Hepatic stellate cell (primary cell): ENCODE results near the gene TTC4.

Experiments used
- DNase-seq: peaks from one replicate; pipeline ENCODE4 v3.0.0; 2011; ENCODE audit warnings: low spot score

TTC4 gene

DNA sequence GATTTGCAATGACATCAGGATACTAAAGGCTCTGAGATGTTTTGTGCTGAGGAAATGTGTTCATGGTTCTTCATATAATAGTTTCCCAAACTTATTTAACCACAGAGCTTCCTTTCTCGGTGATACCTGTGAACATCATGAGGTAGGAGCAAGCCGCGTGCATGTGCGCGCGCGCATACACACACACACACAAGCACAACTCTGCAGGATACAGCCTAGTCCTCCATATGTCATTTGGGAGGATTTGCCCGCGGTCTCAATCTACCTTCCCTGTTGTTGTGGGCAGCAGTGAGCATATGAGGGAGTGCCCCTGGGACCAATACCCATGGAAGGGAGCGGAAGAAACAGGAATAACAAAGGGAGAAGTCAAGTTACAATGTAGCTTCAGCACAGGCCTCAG, 12.2 kb upstream of the TTC4 start:
- no peak for DNase-seq

DNA sequence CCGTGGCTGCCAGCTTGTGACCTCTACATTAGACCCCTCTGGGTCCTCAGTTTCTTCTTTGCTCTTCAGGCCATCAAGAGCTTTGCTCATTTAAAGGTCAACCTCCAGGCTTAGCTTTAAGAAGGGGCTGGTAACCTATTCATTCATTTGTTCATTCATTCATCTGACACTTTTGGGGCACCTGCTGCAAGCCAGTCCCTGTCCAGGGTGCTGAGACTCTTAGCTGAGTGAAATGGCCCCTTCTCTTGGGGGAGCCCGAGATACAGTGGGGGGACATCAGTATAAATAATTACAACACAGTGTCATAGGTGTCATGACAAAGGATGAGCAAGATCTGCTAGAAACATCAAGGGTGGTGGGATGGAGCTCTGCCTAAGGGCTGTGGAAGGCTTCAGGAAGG, 10.5 kb upstream of the TTC4 start:
- DNase-seq = no peak

DNA sequence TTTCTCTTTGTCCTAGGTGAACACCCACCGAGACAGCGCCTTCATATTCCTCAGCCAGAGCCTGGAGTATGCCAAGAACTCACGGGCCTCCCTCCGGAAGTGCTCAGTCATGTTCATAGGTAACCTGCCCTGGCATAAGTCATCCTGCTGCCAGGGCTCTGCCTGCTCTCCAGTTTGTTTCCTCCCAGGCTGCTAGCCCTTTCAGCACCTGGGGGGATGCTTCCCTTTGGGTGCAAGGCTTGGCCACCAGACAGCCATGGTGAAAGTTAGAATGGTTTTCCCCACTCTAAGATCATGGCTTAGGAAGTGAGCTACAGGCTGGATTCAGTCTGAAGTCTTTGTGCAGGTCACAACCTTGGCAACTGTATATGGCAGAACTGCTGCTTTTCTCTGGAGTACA, 9.2 kb upstream of the TTC4 start:
- no peak for DNase-seq

DNA sequence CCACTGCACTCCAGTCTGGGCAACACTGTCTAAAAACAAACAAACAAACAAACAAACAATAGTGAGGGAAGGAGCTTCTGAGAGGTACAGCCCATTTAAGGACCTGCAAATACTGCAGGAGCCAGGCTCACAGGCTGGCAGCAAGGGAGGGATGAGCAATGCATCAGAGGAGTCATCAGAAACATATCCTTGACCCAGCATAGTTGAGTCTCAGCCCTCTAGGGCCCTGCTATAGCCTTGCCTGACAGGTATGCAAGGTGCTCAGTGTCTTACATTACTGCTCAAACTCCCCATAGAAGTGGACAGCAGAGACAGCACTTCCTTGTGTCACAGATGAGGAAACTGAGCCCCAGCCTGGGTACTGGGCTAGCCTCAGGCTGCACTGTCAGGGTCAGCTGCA, 7.3 kb upstream of the TTC4 start:
- DNase-seq = no peak

DNA sequence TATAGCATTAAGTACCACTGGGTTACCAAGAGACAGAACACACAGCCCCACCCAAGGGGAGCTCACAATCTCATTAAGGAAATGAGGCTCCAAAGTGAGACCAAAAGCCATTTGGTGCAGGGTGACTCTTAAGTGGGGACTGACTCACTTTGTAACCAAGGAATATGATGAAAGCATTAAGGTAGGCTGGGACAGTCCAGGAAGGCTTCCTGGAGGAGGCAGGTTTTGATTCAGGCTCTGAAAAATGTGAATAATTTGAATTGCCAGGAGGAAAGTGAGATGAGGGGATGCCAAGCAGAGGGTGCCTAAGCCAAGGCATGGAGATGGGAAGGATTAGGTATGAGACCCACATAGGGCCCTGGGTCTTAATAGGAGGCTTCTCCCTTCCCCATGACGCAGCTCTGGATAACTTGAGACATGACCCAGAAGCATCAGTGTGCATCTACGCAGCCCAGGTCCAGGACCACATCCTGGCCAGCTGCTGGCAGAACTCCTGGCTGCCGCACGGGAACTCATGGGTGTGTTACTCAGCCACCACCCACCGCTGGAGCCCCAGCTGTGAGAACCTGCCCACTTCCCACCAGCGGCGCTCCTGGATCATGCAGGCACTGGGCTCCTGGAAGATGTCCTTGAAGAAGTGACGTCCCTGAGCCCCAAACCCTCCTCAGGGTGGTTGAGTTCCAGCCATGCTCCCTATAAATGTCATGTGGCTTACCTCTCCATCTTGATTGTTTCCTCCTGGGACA, 5.9 kb upstream of the TTC4 start:
- no peak for DNase-seq

DNA sequence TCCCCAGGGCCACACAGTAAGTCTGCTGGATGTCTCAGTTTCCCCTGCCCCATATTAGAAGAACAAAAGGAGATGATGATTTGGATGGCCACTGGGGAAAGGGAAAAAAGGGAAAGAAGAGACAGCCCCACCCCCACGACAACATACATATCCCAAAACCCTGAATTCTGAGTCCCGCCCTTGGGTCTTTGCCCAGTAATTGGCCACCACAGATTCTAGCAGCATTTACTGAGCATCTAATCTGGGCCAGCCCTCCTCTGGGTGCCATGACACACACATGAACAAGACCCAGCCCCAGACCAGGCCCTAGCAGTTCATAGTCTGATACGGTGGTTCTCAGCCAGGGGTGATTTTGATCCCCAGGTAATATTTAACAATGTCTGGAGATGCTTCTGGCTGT, 5.2 kb upstream of the TTC4 start:
- no peak for DNase-seq

DNA sequence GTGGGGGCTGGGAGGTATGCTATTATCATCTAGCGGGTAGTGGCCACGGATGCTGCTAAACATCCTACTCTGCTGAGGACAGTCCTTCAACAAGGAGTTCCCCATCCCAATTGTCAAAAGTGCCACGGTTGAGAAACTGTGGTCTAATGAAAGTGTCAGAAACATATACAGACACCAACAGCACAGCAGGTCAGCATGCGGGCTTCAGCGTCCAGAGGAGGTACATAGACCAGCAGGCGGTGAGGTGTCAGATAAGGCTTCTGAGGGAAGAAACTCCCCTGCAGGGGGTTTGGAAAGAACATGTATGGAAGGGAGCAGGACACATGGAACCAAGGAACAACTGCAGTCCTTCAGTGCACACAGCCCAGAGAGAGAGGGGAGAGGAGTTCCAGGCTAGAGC, 4.8 kb upstream of the TTC4 start:
- no peak for DNase-seq

DNA sequence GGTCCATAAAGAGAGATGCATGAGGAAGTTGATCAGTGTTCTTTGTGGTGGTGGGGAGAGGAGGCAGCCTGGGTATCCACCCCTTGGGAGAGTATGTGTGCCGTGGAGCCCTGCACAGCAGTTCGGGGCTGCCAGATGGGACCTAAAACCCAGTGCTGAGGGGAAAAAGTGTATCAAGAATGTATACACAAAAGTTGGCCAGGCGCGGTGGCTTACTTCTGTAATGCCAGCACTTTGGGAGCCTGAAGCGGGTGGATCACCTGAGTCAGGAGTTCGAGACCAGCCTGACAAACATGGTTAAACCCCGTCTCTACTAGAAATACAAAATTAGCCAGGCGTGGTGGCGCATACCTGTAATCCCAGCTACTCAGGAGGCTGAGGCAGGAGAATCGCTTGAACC, 4.1 kb upstream of the TTC4 start:
- no peak for DNase-seq

DNA sequence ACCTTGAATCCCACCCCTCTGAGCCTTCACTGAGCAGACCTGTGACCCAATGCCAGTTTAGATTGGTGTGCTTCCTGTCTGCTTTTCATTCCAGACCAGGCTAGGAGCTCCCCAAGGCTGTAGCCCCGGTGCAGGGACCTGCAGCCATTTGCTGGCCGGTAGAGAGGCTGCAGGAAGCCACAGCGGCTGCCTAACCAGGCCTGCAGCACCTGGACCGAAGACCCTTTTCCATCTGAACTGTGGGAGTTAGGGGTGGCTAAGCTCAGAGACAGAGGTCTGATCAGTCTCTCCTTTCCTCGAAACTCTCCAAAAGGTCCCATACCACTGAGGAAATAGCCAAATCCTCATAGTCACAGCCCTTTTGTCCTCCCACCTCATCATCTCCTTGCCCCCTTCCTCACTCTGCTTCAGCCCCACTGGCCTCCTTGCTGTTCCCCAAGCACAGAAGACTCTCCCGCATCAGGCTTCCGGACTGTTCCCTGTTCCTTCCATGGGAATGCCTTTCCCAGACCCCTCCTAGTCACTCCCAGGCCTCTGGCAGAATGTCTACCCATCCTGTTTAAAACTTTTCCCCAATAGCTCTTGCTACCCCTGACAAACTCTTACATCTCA, 674 bp upstream of the TTC4 start:
- no peak for DNase-seq

DNA sequence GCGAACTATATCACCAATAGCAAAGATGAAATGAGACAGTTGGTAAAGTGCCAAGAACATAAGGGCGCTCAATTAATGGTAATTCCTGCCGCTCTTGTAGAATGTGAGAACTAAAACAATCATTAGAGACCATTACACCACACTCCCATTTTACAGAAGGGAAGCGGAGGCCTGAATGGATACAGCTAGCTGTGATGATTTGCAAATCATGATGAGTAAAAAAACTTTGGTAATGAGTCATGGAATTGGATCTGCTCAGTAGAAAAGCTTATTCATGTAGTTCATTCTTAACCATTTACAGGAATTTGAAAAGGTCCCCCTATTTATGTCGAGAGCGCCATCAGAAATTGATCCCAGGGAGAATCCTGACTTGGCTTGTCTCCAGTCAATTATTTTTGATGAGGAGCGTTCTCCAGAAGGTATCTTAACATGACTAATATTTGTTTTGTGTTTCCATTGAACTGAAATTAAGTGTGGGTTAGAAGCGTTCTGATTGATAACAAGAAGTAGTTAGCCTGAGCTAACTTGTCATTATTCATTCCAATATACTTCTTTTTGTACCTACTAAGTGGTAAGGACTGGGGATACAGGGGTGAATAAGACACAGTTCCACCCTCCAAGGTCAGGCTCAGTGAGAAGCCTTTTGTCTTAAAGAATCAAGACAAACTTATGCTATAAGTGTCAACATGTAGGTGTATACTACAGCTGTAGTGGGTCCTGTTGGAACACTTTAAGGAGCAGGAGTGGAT, 812 bp downstream of the TTC4 start:
- no peak for DNase-seq

DNA sequence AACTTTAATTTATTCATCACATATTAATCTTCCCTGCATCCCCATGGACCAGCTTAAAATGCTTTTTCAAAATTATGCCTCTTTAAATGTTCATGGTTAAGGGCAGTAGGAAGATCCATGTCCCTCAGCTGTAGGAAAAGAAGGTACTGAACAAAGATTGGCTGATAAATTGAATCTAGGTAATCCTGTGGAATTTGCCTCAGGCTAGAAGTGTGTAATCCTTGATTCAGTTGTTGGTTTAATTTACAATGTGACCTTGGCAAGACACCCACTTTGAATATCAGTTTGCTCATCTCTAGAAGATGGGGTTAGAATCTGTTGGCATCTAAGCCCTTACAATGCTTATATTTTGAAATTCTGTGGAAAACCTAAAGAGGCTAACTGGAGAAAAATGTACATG, 6.1 kb downstream of the TTC4 start:
- DNase-seq = no peak

DNA sequence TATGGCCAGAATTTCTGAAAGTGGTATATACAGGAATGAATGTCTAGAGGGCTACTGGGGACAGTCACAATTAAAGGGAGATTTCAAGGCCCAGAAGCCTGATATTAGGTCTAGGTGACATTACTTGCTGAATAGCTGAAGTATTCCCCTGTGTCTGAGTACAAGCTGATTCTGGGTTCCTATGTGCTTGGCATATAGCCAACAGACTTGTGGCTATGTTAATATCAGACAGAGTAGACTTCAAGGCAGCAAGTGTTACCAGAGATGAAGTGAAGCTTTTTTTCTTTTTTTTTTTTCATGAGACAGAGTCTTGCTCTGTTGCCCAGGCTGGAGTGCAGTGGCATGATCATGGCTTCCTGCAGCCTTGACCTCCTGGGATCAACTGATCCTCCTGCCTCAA, 8.3 kb downstream of the TTC4 start:
- no peak for DNase-seq

DNA sequence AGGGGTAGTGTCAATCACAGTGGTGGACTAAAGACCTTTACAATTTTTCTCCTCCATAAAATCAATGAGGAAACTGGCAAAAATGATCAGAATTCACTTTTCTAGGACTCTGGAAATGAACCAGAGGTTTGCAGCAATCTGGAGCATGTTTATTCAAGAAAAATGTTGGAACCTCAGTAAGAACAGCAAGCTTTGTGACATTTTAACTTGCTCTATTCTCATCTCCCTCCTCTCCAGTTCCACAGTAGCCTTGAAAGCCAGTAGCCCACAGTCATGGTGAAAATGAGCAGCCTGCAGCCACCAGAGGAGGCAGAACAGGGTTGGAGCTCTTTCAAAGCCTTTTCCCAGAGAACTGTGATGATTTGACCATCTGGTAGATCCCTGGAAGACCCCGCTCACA, 9.1 kb downstream of the TTC4 start:
- no peak for DNase-seq

DNA sequence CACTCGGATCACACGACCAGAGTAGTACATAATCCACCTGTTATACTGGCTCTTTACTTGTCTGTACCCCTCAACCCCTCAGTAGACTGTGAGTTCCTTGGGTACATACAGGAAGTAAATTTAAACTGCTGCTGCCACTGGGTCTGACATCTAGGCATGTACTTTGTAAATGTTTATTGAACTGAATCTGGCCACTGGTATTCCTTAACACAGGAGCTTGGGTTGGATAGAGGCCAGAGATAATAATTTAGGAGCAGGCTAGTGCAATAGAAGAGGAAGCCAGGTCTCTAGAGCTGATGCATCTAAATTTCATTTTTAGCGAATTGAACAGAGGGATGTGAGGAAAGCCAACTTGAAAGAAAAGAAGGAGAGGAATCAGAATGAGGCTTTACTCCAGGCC, 12.4 kb downstream of the TTC4 start:
- no peak for DNase-seq

DNA sequence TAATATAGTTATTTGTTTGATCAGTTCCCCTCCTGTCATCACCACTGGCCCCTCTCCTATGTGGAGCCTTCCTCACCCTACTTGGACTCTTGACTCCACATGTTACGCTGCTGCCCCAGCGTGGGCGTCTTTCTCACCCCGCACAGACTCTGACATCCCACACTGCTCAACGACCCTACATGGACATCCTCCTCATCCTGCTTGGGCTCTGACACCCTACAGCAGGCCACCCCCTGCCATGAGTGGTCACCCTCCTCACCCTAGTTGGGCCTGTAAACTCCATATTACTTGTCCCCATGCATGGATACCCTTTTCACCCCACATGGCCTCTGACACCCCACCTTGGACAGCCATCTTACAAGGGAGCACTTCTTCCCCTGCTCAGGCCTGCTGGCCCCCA, 21.0 kb downstream of the TTC4 start:
- no peak for DNase-seq

DNA sequence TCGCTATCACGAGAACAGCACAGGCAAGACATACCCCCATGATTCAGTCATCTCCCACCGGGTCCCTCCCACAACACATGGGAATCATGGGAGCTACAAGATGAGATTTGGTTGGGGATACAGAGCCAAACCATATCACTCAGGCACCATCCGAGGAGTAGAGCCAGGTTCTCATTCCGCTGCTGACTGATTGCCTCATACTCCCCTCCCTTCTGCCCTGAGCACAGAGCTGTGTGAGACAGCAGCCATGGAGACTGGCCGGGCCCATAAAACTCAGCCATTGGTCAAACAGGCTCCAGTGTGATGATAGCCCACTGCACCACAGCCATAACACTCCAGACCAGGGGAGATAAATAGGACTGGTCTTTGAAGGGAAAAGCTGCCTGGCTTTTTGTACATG, 22.6 kb downstream of the TTC4 start:
- no peak for DNase-seq

DNA sequence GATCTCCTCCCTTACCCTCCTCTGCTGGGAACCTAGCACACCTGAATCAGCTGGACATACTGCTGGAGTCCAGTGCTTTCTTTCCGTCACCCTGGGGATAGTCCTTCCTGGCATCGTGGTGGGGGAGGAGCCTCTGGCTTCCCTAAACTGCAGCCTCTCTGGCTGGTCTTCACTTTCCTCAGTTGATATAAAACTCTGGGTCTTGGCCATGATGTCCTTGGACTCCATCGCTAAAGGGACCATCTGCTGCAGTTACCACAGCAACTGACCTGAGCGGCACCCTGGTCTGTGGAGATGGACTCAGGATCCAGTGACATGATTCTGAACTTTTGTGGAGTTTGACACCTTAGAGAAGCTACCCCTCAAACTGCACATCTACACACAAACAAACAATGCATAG, 25.9 kb downstream of the TTC4 start:
- DNase-seq = no peak

DNA sequence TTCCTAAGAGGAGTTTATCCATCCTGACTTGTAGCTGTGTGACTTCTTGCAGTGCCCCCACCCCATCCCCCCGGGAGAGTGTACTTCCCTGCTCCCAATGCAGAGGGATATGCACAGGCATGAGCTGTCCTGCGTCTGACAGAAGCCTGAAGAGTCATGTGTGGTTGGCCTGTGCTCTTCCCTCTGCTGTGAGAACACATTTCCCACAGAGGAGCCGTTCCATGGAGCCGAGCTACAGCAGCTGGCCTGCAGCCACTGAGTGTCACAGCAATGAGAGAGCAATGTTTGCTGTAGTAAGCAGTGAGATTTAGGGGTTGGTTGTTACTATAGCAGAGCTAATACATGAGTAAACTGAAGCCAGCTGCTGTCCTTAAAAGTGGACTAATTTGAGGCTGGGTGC, 26.6 kb downstream of the TTC4 start:
- DNase-seq = no peak

DNA sequence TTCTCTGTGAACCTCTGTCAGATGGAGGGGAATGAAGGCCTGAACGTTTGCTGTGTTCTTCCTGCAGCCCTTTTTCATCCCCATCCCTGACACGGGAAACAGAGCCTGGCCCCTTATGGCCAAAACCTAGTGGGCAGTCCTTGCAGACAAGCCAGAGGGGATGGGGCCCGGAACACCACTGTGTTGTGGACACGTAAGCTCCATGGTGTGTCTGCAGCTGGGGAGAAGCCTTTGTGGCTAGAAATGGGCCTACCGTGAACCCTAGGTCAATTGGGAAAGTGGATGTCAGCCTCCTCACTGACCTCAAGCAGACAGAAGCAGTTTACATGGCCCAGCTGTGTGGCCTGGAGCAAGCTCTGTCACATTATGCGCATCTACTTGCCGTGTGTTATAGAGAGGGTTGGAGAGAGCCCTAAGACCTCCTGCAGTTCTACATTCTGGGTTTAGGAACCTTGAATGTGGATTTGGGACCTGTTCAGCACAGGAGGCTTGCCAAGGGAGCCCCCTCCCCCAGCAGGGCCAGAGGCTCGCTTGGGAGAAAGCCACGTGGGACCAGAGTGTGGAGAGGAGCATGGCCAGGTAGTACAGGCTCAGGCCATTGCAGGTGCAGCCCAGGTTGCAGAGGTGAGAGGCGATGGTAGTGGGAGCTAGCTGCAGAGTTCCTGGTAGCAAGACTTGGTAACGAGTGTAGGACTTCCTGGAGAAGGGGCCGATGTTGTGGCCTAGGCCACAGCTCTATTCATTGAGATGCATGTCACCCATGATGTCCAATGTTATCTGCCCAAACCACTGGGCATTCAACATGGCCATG, 28.0 kb downstream of the TTC4 start:
- no peak for DNase-seq

DNA sequence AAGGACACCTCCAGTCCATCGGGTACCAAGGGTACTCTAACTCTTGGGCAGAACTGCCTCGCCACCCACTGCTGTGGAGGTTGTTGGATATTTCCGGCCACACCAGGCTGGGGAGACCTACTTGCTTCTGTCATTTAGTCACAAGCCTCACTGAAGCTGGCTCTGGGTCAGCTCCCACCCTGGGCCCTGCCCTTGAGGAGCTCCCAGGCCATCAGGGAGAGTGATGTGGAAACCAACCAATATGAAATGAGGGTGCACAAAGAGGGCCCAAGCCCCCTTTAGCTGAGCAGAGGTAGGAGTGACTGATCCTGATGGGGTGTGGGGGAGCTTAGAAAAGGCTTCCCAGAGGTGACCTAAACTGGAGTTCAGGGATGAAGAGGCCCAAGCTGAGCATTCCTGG, 29.0 kb downstream of the TTC4 start:
- DNase-seq = no peak

DNA sequence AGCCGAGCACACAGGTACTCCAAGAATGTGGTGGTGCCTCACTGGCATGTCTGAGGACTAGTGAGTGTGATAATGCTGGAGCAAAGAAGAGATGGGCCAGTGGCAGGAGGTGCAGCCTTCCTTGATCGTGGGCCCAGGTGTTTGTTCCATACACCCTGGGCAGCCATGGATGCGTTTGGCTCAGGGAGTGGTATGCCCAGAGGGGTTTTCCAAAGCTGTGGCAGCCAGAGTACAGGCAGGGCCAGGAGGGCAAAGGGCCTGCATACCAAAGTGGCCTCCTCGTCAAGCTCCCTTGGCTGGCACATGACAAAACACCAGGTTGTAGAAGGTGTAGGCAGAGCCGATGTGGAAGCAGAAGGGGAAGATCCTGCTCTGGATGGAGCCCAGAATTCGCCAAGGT, 29.6 kb downstream of the TTC4 start:
- DNase-seq = no peak

DNA sequence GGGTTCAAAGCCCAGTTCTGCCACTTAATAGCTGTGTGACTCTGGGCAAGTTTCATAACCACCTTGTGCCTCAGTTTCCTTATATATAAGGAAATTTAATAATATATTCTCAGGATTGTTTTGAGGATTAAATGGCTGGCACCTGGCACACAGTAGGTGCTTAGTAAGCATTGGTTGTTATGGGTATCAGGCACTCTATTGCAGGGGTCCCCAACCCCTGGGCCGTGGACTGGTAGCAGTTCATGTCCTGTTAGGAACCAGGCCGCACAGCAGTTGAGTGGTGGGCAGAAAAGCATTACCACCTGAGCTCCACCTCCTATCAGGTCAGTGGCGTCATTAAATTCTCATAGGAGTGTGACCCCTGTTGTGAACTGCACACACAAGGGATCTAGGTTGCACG, 30.2 kb downstream of the TTC4 start:
- DNase-seq = no peak
